Fibroblast of villous mesenchyme (primary cell): ENCODE data around the gene NOS3. TPM values are rescaled to one million over a fixed set of nuclear protein-coding genes. Genes with fewer than 3 reads are reported as not detected.

Experiments
- DNase-seq: peaks from one replicate; pipeline ENCODE4 v3.0.0-alpha.2; 2010; ENCODE audit warnings: low read depth
- H3K4me3 ChIP-seq: 2 replicates; pipeline ENCODE4 v1.5.1; 2011; ENCODE audit warnings: low read depth, mild to moderate bottlenecking, low read length
- CTCF ChIP-seq: IDR thresholded peaks from 2 replicates; pipeline ENCODE4 v1.5.1; 2012; ENCODE audit warnings: low read depth, mild to moderate bottlenecking, low read length; ENCODE audit not compliant: insufficient read depth
- total RNA-seq: library from RNA; depleted of rRNA; stranded (reverse); fragments of >200 nt; gene quantifications from 2 replicates; pipeline ENCODE4 v1.2.3, GENCODE V29; 2012

The NOS3 gene
- total RNA-seq, 1 donor, result 1.3 TPM

- DNase-seq, result no peak
- H3K4me3 ChIP-seq, result no peak overlapping the region
- no peak for TF ChIP-seq CTCF
Measured at GRCh38 chr7:150992051-150992640, 1.3 kb downstream of the NOS3 start.

- TF ChIP-seq CTCF, result no peak
- H3K4me3 ChIP-seq, result no peak overlapping the region
- DNase-seq, result peak; percentile 29
Measured at GRCh38 chr7:150992833-150993302, 2.1 kb downstream of the NOS3 start.

GRCh38 chr7:150993511-150993910, 2.7 kb downstream of the NOS3 start:
- no peak overlapping the region for H3K4me3 ChIP-seq
- no peak for TF ChIP-seq CTCF
- no peak for DNase-seq

- H3K4me3 ChIP-seq, result no peak overlapping the region
- no peak for TF ChIP-seq CTCF
Measured at GRCh38 chr7:150994141-150994837, 3.5 kb downstream of the NOS3 start.

GRCh38 chr7:150994838-150995510, 4.2 kb downstream of the NOS3 start:
- DNase-seq, result no peak
- TF ChIP-seq CTCF, result no peak
- no peak overlapping the region for H3K4me3 ChIP-seq

More at GRCh38 chr7:150994141-150994837, 3.5 kb downstream of the NOS3 start:
- DNase-seq, result no peak

- DNase-seq, result no peak
- no peak for TF ChIP-seq CTCF
Measured at GRCh38 chr7:150996376-150997074, 5.7 kb downstream of the NOS3 start.

More at GRCh38 chr7:150996376-150997074, 5.7 kb downstream of the NOS3 start:
- H3K4me3 ChIP-seq, result no peak overlapping the region
